Nephron (organoid): ENCODE data around the gene AKIRIN1.

Source experiments
- H3K27ac Mint-ChIP-seq, 3 experiments: 2 replicates each; pipeline ENCODE4 v1.8.0; 2020; ENCODE audit warnings: mixed read lengths in 3 of 3, mild to moderate bottlenecking in 2 of 3, moderate library complexity in 1 of 3
- H3K27me3 Mint-ChIP-seq: 2 replicates; pipeline ENCODE4 v1.8.0; 2021; ENCODE audit warnings: low read depth, mild to moderate bottlenecking, moderate library complexity, mixed read lengths
- H3K36me3 Mint-ChIP-seq: 2 replicates; pipeline ENCODE4 v1.8.0; 2020; ENCODE audit warnings: low read depth, mixed read lengths
- H3K4me1 Mint-ChIP-seq: 2 replicates; pipeline ENCODE4 v1.8.0; 2020; ENCODE audit warnings: mixed read lengths
- H3K4me3 Mint-ChIP-seq, 3 experiments: 2 replicates each; pipeline ENCODE4 v1.8.0; 2020; ENCODE audit warnings: mild to moderate bottlenecking in 3 of 3, mixed read lengths in 3 of 3, moderate library complexity in 2 of 3
- H3K9me3 Mint-ChIP-seq: 2 replicates; pipeline ENCODE4 v1.8.0; 2020; ENCODE audit warnings: mixed read lengths
- TF ChIP-seq, protein P1 (sequence below), 3 experiments: fragments of 200-600 bp; sonication (generic); IDR thresholded peaks; one replicate each; pipeline ENCODE4 v1.5.0; 2021; ENCODE audit warnings: antibody characterized with exemption in 3 of 3; ENCODE audit not compliant: unreplicated experiment in 3 of 3

The AKIRIN1 gene, protein sequence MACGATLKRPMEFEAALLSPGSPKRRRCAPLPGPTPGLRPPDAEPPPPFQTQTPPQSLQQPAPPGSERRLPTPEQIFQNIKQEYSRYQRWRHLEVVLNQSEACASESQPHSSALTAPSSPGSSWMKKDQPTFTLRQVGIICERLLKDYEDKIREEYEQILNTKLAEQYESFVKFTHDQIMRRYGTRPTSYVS

DNA sequence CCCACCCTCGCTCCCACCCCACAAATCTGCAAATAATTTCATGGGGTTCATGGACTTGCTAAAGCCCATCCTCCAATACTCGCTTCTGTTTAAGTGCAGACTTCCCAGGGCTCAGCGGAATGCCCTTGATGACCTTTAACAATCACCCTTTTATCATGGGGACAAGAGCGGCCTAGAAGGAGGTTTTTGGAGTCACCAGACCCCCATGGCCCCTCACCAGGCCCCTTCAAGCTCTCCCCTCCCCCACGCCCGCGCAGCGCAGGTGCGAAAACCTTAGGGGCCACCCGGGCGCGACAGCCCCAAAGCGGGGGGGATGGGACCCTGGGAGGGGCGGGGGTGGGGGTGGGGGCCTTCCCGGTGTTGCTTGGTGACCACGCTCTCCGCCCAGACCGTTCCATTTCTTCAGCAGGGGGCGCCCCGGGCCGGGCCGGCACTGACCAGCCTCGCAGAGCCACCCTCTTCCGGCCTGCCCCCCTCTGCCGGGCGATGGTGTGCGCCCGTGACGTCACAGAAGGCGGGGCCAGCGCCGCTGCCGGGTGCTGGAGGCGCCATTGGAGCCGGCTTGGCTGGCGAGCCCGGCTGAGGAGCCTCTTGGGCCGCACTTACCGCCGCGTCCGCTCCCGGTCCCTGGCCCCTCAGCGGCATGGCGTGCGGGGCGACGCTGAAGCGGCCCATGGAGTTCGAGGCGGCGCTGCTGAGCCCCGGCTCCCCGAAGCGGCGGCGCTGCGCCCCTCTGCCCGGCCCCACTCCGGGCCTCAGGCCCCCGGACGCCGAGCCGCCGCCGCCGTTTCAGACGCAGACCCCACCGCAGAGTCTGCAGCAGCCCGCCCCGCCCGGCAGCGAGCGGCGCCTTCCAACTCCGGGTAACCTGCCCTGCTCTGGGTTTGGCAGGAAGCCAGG is at the start of gene AKIRIN1:
TSS of gene AKIRIN1 (plus strand) at position 539 of the 900 bp plus-strand sequence. CDS start at position 644, 105 bp downstream.
- H3K36me3 Mint-ChIP-seq = peaks cover 17% of the 10 kb centered on the region
- peak within 1 kb of the TSS; percentile 94 to 97 (median 94) for H3K27ac Mint-ChIP-seq
- H3K9me3 Mint-ChIP-seq = no peaks in the 10 kb centered on the region
- H3K27me3 Mint-ChIP-seq = no peaks in the 10 kb centered on the region
- peaks cover 37% of the 10 kb centered on the region for H3K4me1 Mint-ChIP-seq
- peak within 1 kb of the TSS; percentile 88 to 91 (median 89) for H3K4me3 Mint-ChIP-seq
- TF ChIP-seq, protein P1, sequence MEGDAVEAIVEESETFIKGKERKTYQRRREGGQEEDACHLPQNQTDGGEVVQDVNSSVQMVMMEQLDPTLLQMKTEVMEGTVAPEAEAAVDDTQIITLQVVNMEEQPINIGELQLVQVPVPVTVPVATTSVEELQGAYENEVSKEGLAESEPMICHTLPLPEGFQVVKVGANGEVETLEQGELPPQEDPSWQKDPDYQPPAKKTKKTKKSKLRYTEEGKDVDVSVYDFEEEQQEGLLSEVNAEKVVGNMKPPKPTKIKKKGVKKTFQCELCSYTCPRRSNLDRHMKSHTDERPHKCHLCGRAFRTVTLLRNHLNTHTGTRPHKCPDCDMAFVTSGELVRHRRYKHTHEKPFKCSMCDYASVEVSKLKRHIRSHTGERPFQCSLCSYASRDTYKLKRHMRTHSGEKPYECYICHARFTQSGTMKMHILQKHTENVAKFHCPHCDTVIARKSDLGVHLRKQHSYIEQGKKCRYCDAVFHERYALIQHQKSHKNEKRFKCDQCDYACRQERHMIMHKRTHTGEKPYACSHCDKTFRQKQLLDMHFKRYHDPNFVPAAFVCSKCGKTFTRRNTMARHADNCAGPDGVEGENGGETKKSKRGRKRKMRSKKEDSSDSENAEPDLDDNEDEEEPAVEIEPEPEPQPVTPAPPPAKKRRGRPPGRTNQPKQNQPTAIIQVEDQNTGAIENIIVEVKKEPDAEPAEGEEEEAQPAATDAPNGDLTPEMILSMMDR (IDR thresholded peaks at IDR 0.05; ENCODE audit: unreplicated experiment in 3 of 3) = no peak

DNA sequence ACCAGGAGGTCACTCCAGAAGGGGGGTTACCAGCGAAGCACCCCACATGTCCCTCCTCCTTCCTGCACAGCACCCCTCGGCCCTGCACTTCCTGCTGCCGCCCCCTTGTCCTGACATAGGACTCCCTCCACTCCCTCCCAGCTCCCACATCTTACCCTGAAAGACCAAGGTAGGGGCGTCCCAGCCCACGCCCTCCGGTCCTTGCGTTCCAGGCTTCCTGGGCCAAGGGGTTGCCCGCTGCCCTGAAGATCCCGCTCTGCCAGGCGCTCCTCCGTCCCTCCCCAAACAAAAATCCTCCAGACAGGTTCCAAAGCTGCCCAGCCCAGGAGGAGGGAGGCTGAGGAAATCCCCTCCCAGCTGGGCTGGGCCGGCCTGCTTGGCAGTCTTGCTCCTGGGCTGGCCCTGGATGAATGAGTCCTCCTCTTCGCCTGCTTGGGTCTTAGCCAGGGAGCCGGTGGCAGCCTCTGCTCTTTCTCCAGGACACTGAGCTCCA is 49.5 kb upstream of the AKIRIN1 start, which contains the start of gene RHBDL2:
TSS of gene RHBDL2 (minus strand) at position 304 of the 493 bp plus-strand sequence. CDS start 22,618 bp downstream, outside the sequence.
- Mint-ChIP-seq H3K9me3 (no peaks in the 10 kb centered on the region), H3K4me1 (peaks cover 5% of the 10 kb centered on the region), H3K36me3 (no peaks in the 10 kb centered on the region), H3K27me3 (no peaks in the 10 kb centered on the region), H3K27ac (no peak within 1 kb of the TSS), H3K4me3 (no peak within 1 kb of the TSS)
- TF ChIP-seq, protein P1 (IDR thresholded peaks at IDR 0.05; ENCODE audit: unreplicated experiment in 3 of 3) = no peak

DNA sequence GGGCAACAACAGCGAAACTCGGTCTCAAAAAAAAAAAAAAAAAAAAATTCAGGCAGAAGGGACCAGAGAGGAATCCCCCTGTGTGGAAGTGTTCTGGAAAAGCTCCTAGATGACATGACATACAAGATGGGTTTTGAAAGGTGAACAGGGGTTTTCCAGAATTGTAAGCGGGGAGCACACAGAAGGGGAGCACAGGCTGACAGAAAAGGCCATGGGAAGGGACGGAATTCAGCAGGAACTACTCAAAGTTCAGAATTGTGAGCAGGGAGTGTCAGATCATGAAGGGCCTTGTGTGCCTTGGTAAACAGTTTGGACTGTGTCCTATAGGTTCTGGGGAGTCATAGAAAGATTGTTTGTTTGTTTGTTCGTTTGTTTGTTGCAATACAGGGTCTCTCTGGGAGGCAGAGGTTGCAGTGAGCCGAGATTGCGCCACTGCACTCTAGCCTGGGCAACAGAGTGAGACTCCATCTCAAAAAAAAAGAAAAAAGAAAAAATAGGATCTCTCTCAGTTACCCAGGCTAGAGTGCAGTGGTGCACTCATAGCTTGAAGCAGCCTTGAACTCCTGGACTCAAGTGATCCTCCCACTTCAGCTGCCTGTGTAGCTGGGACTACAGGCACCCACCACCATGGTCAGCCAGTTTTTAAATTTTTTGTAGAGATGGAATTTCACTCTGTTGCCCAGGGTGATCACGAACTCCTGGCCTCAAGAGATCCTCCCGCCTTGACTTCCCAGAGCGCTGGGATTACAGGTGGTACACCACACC is 48.2 kb upstream of the AKIRIN1 start:
- peaks cover 2% of the 10 kb centered on the region for H3K9me3 Mint-ChIP-seq

DNA sequence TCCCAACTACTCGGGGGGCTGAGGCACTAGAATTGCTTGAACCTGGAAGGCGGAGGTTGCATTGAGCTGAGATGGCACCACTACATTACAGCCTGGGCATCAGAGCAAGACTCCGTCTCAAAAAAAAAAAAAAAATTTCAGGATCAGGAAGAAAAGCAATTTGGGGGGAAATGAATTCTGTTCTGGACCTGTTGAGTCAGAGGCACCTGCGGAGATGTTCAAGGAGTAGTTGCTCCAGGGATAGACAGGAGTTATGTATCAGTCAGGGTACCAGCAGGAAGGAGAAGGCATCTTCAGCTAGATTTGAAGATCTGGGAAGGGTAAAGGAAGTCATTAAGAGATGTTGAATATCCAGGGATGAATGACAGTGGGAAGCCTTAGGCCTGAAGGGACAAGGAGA is 46.5 kb upstream of the AKIRIN1 start:
- Mint-ChIP-seq H3K27me3 (no peaks in the 10 kb centered on the region), H3K4me3 (no peak overlapping the region), H3K9me3 (peaks cover 2% of the 10 kb centered on the region), H3K27ac (no peak overlapping the region), H3K4me1 (peaks cover 5% of the 10 kb centered on the region), H3K36me3 (no peaks in the 10 kb centered on the region)
- TF ChIP-seq, protein P1 (IDR thresholded peaks at IDR 0.05; ENCODE audit: unreplicated experiment in 3 of 3) = no peak

More for the DNA sequence above, 48.2 kb upstream of the AKIRIN1 start:
- Mint-ChIP-seq H3K4me3 (no peak overlapping the region), H3K27ac (no peak overlapping the region), H3K36me3 (no peaks in the 10 kb centered on the region), H3K27me3 (no peaks in the 10 kb centered on the region), H3K4me1 (peaks cover 5% of the 10 kb centered on the region)
- TF ChIP-seq, protein P1 (IDR thresholded peaks at IDR 0.05; ENCODE audit: unreplicated experiment in 3 of 3) = no peak

DNA sequence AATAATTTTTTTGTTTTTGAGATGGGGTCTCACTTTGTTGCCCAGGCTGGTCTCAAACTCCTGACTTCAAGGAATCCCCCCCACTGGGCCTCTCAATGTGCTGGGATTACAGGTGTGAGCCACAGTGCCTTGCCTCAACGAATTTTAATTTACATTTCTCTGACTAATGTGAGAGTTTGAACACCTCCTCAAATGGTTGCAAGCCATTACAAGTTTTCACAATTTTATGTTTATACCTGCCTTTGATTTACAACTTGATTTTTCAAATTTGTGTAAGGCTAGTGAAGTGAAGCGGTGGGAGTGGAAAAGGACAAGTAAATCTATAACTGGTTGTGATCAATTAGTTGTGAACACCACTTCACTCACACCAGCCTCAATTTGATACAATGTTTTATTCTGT is 40.5 kb upstream of the AKIRIN1 start:
- TF ChIP-seq, protein P1 (IDR thresholded peaks at IDR 0.05; ENCODE audit: unreplicated experiment in 3 of 3) = no peak
- H3K36me3 Mint-ChIP-seq = no peaks in the 10 kb centered on the region
- peaks cover 4% of the 10 kb centered on the region for H3K27me3 Mint-ChIP-seq
- H3K4me1 Mint-ChIP-seq = no peaks in the 10 kb centered on the region
- peaks cover 2% of the 10 kb centered on the region for H3K9me3 Mint-ChIP-seq
- H3K4me3 Mint-ChIP-seq = no peak overlapping the region
- H3K27ac Mint-ChIP-seq = no peak overlapping the region
